ENCODE measurements around the gene LDLRAD4.

LDLRAD4 gene

GRCh38 chr18:13218368-13218991, at the start of gene LDLRAD4:
Gene LDLRAD4 (plus strand): TSS chr18:13218760.
- Histone ChIP-seq H3K9ac (ENCODE audit: low read depth in 1 of 2, low read length in 2 of 2) (peak within 1 kb of the TSS; percentile 41 to 80), H3K9me3 (ENCODE audit: control insufficient read depth in 2 of 2, low read length in 2 of 2) (no peaks in the 10 kb centered on the region), H3K4me3 (ENCODE audit: low read length in 2 of 2) (peak within 1 kb of the TSS; percentile 74 to 78), H3K27ac (ENCODE audit: low read depth in 2 of 2, low read length in 2 of 2) (peak within 1 kb of the TSS; percentile 75 to 78), H3K27me3 (ENCODE audit: control insufficient read depth in 2 of 2, insufficient read depth in 2 of 2, low read length in 2 of 2) (no peaks in the 10 kb centered on the region), H3K36me3 (ENCODE audit: control insufficient read depth in 2 of 2, insufficient read depth in 2 of 2, low read length in 2 of 2) (no peaks in the 10 kb centered on the region), H3K4me1 (ENCODE audit: control insufficient read depth in 2 of 2, insufficient read depth in 2 of 2, low read length in 2 of 2) (peaks cover 35 to 54% of the 10 kb centered on the region in 2 donors)

GRCh38 chr18:13173578-13174145, 44.9 kb upstream of the LDLRAD4 start:
- Histone ChIP-seq H3K4me1 (ENCODE audit: control insufficient read depth in 2 of 2, insufficient read depth in 2 of 2, low read length in 2 of 2) (peaks cover 9 to 21% of the 10 kb centered on the region in 2 donors), H3K9ac (ENCODE audit: low read depth in 1 of 2, low read length in 2 of 2) (no peak overlapping the region), H3K9me3 (ENCODE audit: control insufficient read depth in 2 of 2, low read length in 2 of 2) (no peaks in the 10 kb centered on the region), H3K27me3 (ENCODE audit: control insufficient read depth in 2 of 2, insufficient read depth in 2 of 2, low read length in 2 of 2) (no peaks in the 10 kb centered on the region), H3K4me3 (ENCODE audit: low read length in 2 of 2) (no peak overlapping the region), H3K36me3 (ENCODE audit: control insufficient read depth in 2 of 2, insufficient read depth in 2 of 2, low read length in 2 of 2) (no peaks in the 10 kb centered on the region), H3K27ac (ENCODE audit: low read depth in 2 of 2, low read length in 2 of 2) (no peak overlapping the region)

- Histone ChIP-seq H3K27me3 (ENCODE audit: control insufficient read depth in 2 of 2, insufficient read depth in 2 of 2, low read length in 2 of 2) (no peaks in the 10 kb centered on the region), H3K4me1 (ENCODE audit: control insufficient read depth in 2 of 2, insufficient read depth in 2 of 2, low read length in 2 of 2) (peaks cover 20 to 31% of the 10 kb centered on the region in 2 donors), H3K4me3 (ENCODE audit: low read length in 2 of 2) (no peak overlapping the region), H3K9ac (ENCODE audit: low read depth in 1 of 2, low read length in 2 of 2) (no peak overlapping the region), H3K27ac (ENCODE audit: low read depth in 2 of 2, low read length in 2 of 2) (no peak overlapping the region), H3K9me3 (ENCODE audit: control insufficient read depth in 2 of 2, low read length in 2 of 2) (no peaks in the 10 kb centered on the region), H3K36me3 (ENCODE audit: control insufficient read depth in 2 of 2, insufficient read depth in 2 of 2, low read length in 2 of 2) (no peaks in the 10 kb centered on the region)
Measured at GRCh38 chr18:13175266-13175665, 43.3 kb upstream of the LDLRAD4 start.

- peaks cover 20 to 31% of the 10 kb centered on the region in 2 donors for H3K4me1 ChIP-seq (ENCODE audit: control insufficient read depth in 2 of 2, insufficient read depth in 2 of 2, low read length in 2 of 2)
- no peak overlapping the region for H3K9ac ChIP-seq (ENCODE audit: low read depth in 1 of 2, low read length in 2 of 2)
- no peaks in the 10 kb centered on the region for H3K27me3 ChIP-seq (ENCODE audit: control insufficient read depth in 2 of 2, insufficient read depth in 2 of 2, low read length in 2 of 2)
- no peak overlapping the region for H3K4me3 ChIP-seq (ENCODE audit: low read length in 2 of 2)
- H3K36me3 ChIP-seq (ENCODE audit: control insufficient read depth in 2 of 2, insufficient read depth in 2 of 2, low read length in 2 of 2): no peaks in the 10 kb centered on the region
- H3K27ac ChIP-seq (ENCODE audit: low read depth in 2 of 2, low read length in 2 of 2): no peak overlapping the region
- H3K9me3 ChIP-seq (ENCODE audit: control insufficient read depth in 2 of 2, low read length in 2 of 2): no peaks in the 10 kb centered on the region
Measured at GRCh38 chr18:13175754-13176210, 42.8 kb upstream of the LDLRAD4 start.

- H3K4me3 ChIP-seq (ENCODE audit: low read length in 2 of 2): peak overlapping the region; percentile 60 to 65
- H3K27me3 ChIP-seq (ENCODE audit: control insufficient read depth in 2 of 2, insufficient read depth in 2 of 2, low read length in 2 of 2): no peaks in the 10 kb centered on the region
- peaks cover 20 to 31% of the 10 kb centered on the region in 2 donors for H3K4me1 ChIP-seq (ENCODE audit: control insufficient read depth in 2 of 2, insufficient read depth in 2 of 2, low read length in 2 of 2)
- peak overlapping the region; percentile 75 to 77 for H3K27ac ChIP-seq (ENCODE audit: low read depth in 2 of 2, low read length in 2 of 2)
- H3K9ac ChIP-seq (ENCODE audit: low read depth in 1 of 2, low read length in 2 of 2): peak overlapping the region; percentile 63 to 82
- no peaks in the 10 kb centered on the region for H3K36me3 ChIP-seq (ENCODE audit: control insufficient read depth in 2 of 2, insufficient read depth in 2 of 2, low read length in 2 of 2)
- H3K9me3 ChIP-seq (ENCODE audit: control insufficient read depth in 2 of 2, low read length in 2 of 2): no peaks in the 10 kb centered on the region
Measured at GRCh38 chr18:13176847-13177246, 41.7 kb upstream of the LDLRAD4 start.

- Histone ChIP-seq H3K27me3 (ENCODE audit: control insufficient read depth in 2 of 2, insufficient read depth in 2 of 2, low read length in 2 of 2) (no peaks in the 10 kb centered on the region), H3K27ac (ENCODE audit: low read depth in 2 of 2, low read length in 2 of 2) (no peak overlapping the region), H3K9ac (ENCODE audit: low read depth in 1 of 2, low read length in 2 of 2) (no peak overlapping the region), H3K4me1 (ENCODE audit: control insufficient read depth in 2 of 2, insufficient read depth in 2 of 2, low read length in 2 of 2) (peaks cover 20 to 31% of the 10 kb centered on the region in 2 donors), H3K9me3 (ENCODE audit: control insufficient read depth in 2 of 2, low read length in 2 of 2) (no peaks in the 10 kb centered on the region), H3K4me3 (ENCODE audit: low read length in 2 of 2) (no peak overlapping the region), H3K36me3 (ENCODE audit: control insufficient read depth in 2 of 2, insufficient read depth in 2 of 2, low read length in 2 of 2) (no peaks in the 10 kb centered on the region)
Measured at GRCh38 chr18:13178197-13178596, 40.4 kb upstream of the LDLRAD4 start.

- H3K27me3 ChIP-seq (ENCODE audit: control insufficient read depth in 2 of 2, insufficient read depth in 2 of 2, low read length in 2 of 2): no peaks in the 10 kb centered on the region
- no peak overlapping the region for H3K9ac ChIP-seq (ENCODE audit: low read depth in 1 of 2, low read length in 2 of 2)
- peaks cover 20 to 31% of the 10 kb centered on the region in 2 donors for H3K4me1 ChIP-seq (ENCODE audit: control insufficient read depth in 2 of 2, insufficient read depth in 2 of 2, low read length in 2 of 2)
- H3K27ac ChIP-seq (ENCODE audit: low read depth in 2 of 2, low read length in 2 of 2): peak overlapping the region; percentile 49 to 59
- no peaks in the 10 kb centered on the region for H3K9me3 ChIP-seq (ENCODE audit: control insufficient read depth in 2 of 2, low read length in 2 of 2)
- H3K4me3 ChIP-seq (ENCODE audit: low read length in 2 of 2): no peak overlapping the region
- no peaks in the 10 kb centered on the region for H3K36me3 ChIP-seq (ENCODE audit: control insufficient read depth in 2 of 2, insufficient read depth in 2 of 2, low read length in 2 of 2)
Measured at GRCh38 chr18:13178976-13179375, 39.6 kb upstream of the LDLRAD4 start.

- Histone ChIP-seq H3K9me3 (ENCODE audit: control insufficient read depth in 2 of 2, low read length in 2 of 2) (no peaks in the 10 kb centered on the region), H3K9ac (ENCODE audit: low read depth in 1 of 2, low read length in 2 of 2) (peak overlapping the region; percentile 8 to 20), H3K27me3 (ENCODE audit: control insufficient read depth in 2 of 2, insufficient read depth in 2 of 2, low read length in 2 of 2) (no peaks in the 10 kb centered on the region), H3K4me1 (ENCODE audit: control insufficient read depth in 2 of 2, insufficient read depth in 2 of 2, low read length in 2 of 2) (peaks cover 20 to 31% of the 10 kb centered on the region in 2 donors), H3K27ac (ENCODE audit: low read depth in 2 of 2, low read length in 2 of 2) (peak overlapping the region; percentile 54 to 70), H3K36me3 (ENCODE audit: control insufficient read depth in 2 of 2, insufficient read depth in 2 of 2, low read length in 2 of 2) (no peaks in the 10 kb centered on the region), H3K4me3 (ENCODE audit: low read length in 2 of 2) (peak overlapping the region; percentile 32 to 49)
Measured at GRCh38 chr18:13179566-13180113, 38.9 kb upstream of the LDLRAD4 start.

GRCh38 chr18:13180614-13181375, 37.8 kb upstream of the LDLRAD4 start:
- peaks cover 20 to 27% of the 10 kb centered on the region in 2 donors for H3K4me1 ChIP-seq (ENCODE audit: control insufficient read depth in 2 of 2, insufficient read depth in 2 of 2, low read length in 2 of 2)
- H3K36me3 ChIP-seq (ENCODE audit: control insufficient read depth in 2 of 2, insufficient read depth in 2 of 2, low read length in 2 of 2): no peaks in the 10 kb centered on the region
- no peak overlapping the region for H3K27ac ChIP-seq (ENCODE audit: low read depth in 2 of 2, low read length in 2 of 2)
- H3K4me3 ChIP-seq (ENCODE audit: low read length in 2 of 2): no peak overlapping the region
- no peak overlapping the region for H3K9ac ChIP-seq (ENCODE audit: low read depth in 1 of 2, low read length in 2 of 2)
- H3K9me3 ChIP-seq (ENCODE audit: control insufficient read depth in 2 of 2, low read length in 2 of 2): no peaks in the 10 kb centered on the region
- no peaks in the 10 kb centered on the region for H3K27me3 ChIP-seq (ENCODE audit: control insufficient read depth in 2 of 2, insufficient read depth in 2 of 2, low read length in 2 of 2)

GRCh38 chr18:13181765-13182164, 36.8 kb upstream of the LDLRAD4 start:
- H3K27ac ChIP-seq (ENCODE audit: low read depth in 2 of 2, low read length in 2 of 2): no peak overlapping the region
- H3K9me3 ChIP-seq (ENCODE audit: control insufficient read depth in 2 of 2, low read length in 2 of 2): no peaks in the 10 kb centered on the region
- peaks cover 16 to 21% of the 10 kb centered on the region in 2 donors for H3K4me1 ChIP-seq (ENCODE audit: control insufficient read depth in 2 of 2, insufficient read depth in 2 of 2, low read length in 2 of 2)
- no peaks in the 10 kb centered on the region for H3K27me3 ChIP-seq (ENCODE audit: control insufficient read depth in 2 of 2, insufficient read depth in 2 of 2, low read length in 2 of 2)
- H3K36me3 ChIP-seq (ENCODE audit: control insufficient read depth in 2 of 2, insufficient read depth in 2 of 2, low read length in 2 of 2): no peaks in the 10 kb centered on the region
- H3K4me3 ChIP-seq (ENCODE audit: low read length in 2 of 2): no peak overlapping the region
- no peak overlapping the region for H3K9ac ChIP-seq (ENCODE audit: low read depth in 1 of 2, low read length in 2 of 2)
